WTC11 (cell line): ENCODE data around the gene ACTMAP. TPM values are rescaled to one million over a fixed set of nuclear protein-coding genes. Genes with fewer than 3 reads are reported as not detected.
A peak's percentile ranks its signal among the peaks of the same experiment; 100 is the strongest.

Experiments
- ATAC-seq: fragments of 200-7000 bp; cut with Tn5 transposase; 2 replicates; pipeline ENCODE4 v1.10.0; 2021; ENCODE audit warnings: mild to moderate bottlenecking, moderate library complexity
- CTCF ChIA-PET: fragments of 300-600 bp; sonication (Branson Sonifier 250); formaldehyde crosslinking; loops from one replicate; lab custom pipeline; 2021; ENCODE audit warnings: antibody characterized with exemption; lab: Charles Lee
- POLR2A ChIA-PET: fragments of 350-600 bp; sonication (Branson Sonifier 250); formaldehyde crosslinking; loops from one replicate; lab custom pipeline; 2021; ENCODE audit warnings: antibody characterized with exemption; lab: Charles Lee
- DNase-seq: peaks from one replicate; pipeline ENCODE4 v3.0.0; 2021; ENCODE audit warnings: low spot score
- H3K27ac Mint-ChIP-seq: 2 replicates; pipeline ENCODE4 v1.8.0; 2021; ENCODE audit warnings: mixed read lengths
- H3K27me3 Mint-ChIP-seq: 2 replicates; pipeline ENCODE4 v1.8.0; 2021; ENCODE audit warnings: low read depth, mild to moderate bottlenecking, moderate library complexity, mixed read lengths
- H3K36me3 Mint-ChIP-seq: 2 replicates; pipeline ENCODE4 v1.8.0; 2021; ENCODE audit warnings: mixed read lengths
- H3K4me1 Mint-ChIP-seq: 2 replicates; pipeline ENCODE4 v1.8.0; 2022; ENCODE audit warnings: mixed read lengths
- H3K4me3 Mint-ChIP-seq: 2 replicates; pipeline ENCODE4 v1.8.0; 2021; ENCODE audit warnings: mild to moderate bottlenecking, moderate library complexity, mixed read lengths
- H3K9me3 Mint-ChIP-seq: 2 replicates; pipeline ENCODE4 v1.8.0; 2021; ENCODE audit warnings: mixed read lengths
- ARID4B ChIP-seq: sonication (generic); formaldehyde crosslinking; IDR thresholded peaks from 2 replicates; pipeline ENCODE4 v1.8.0; 2023; ENCODE audit warnings: missing genetic modification reagents, mild to moderate bottlenecking, borderline replicate concordance
- CREM ChIP-seq: sonication (generic); formaldehyde crosslinking; IDR thresholded peaks from 2 replicates; pipeline ENCODE4 v1.8.1; 2022; ENCODE audit warnings: mild to moderate bottlenecking, missing genetic modification reagents, moderate library complexity
- E2F5 ChIP-seq: sonication (generic); formaldehyde crosslinking; IDR thresholded peaks from 2 replicates; pipeline ENCODE4 v1.8.1; 2022; ENCODE audit warnings: mild to moderate bottlenecking, moderate library complexity, missing genetic modification reagents
- ELF4 ChIP-seq: sonication (generic); formaldehyde crosslinking; IDR thresholded peaks from 2 replicates; pipeline ENCODE4 v1.8.1; 2022; ENCODE audit warnings: low read depth, mild to moderate bottlenecking, moderate library complexity, missing genetic modification reagents
- ETV6 ChIP-seq: sonication (generic); formaldehyde crosslinking; IDR thresholded peaks from 2 replicates; pipeline ENCODE4 v1.8.1; 2022; ENCODE audit warnings: mild to moderate bottlenecking, missing genetic modification reagents
- GABPB1 ChIP-seq: sonication (generic); formaldehyde crosslinking; IDR thresholded peaks from 2 replicates; pipeline ENCODE4 v1.8.1; 2023; ENCODE audit warnings: mild to moderate bottlenecking, missing genetic modification reagents
- GTF2I ChIP-seq: fragments of 250-450 bp; sonication (Bioruptor Pico); conservative IDR thresholded peaks from 2 replicates; pipeline ENCODE4 v1.4.0; 2021; ENCODE audit warnings: mild to moderate bottlenecking
- HMGXB4 ChIP-seq: sonication (generic); formaldehyde crosslinking; IDR thresholded peaks from 2 replicates; pipeline ENCODE4 v1.8.1; 2023; ENCODE audit warnings: mild to moderate bottlenecking, moderate library complexity, missing genetic modification reagents
- NFATC4 ChIP-seq: fragments of 250-450 bp; sonication (Bioruptor Pico); IDR thresholded peaks from 2 replicates; pipeline ENCODE4 v1.9.0; 2021; ENCODE audit warnings: mild to moderate bottlenecking
- NFYB ChIP-seq: sonication (generic); formaldehyde crosslinking; conservative IDR thresholded peaks from 2 replicates; pipeline ENCODE4 v1.8.0; 2022; ENCODE audit warnings: low read depth, missing genetic modification reagents
- NR3C1 ChIP-seq: sonication (generic); formaldehyde crosslinking; conservative IDR thresholded peaks from 2 replicates; pipeline ENCODE4 v1.8.1; 2023; ENCODE audit warnings: low read depth, mild to moderate bottlenecking, missing genetic modification reagents
- PREB ChIP-seq: sonication (generic); formaldehyde crosslinking; IDR thresholded peaks from 2 replicates; pipeline ENCODE4 v1.8.1; 2022; ENCODE audit warnings: mild to moderate bottlenecking, missing genetic modification reagents, moderate library complexity, borderline replicate concordance
- PRRX2 ChIP-seq: fragments of 250-450 bp; sonication (Bioruptor Pico); IDR thresholded peaks from 2 replicates; pipeline ENCODE4 v1.8.0; 2021; ENCODE audit warnings: mild to moderate bottlenecking
- SP1 ChIP-seq: sonication (generic); formaldehyde crosslinking; conservative IDR thresholded peaks from 2 replicates; pipeline ENCODE4 v1.8.1; 2022; ENCODE audit warnings: missing genetic modification reagents
- STAT6 ChIP-seq: sonication (generic); formaldehyde crosslinking; conservative IDR thresholded peaks from 2 replicates; pipeline ENCODE4 v1.8.1; 2023; ENCODE audit warnings: mild to moderate bottlenecking, low read depth, missing genetic modification reagents, moderate library complexity
- TEAD4 ChIP-seq: sonication (generic); formaldehyde crosslinking; IDR thresholded peaks from 2 replicates; pipeline ENCODE4 v1.8.0; 2022; ENCODE audit warnings: mild to moderate bottlenecking, missing genetic modification reagents
- TP53 ChIP-seq: sonication (generic); formaldehyde crosslinking; IDR thresholded peaks from 2 replicates; pipeline ENCODE4 v1.8.1; 2023; ENCODE audit warnings: mild to moderate bottlenecking, missing genetic modification reagents
- USF2 ChIP-seq: sonication (generic); formaldehyde crosslinking; IDR thresholded peaks from 2 replicates; pipeline ENCODE4 v1.8.1; 2023; ENCODE audit warnings: mild to moderate bottlenecking, missing genetic modification reagents, moderate library complexity
- ZNF138 ChIP-seq: sonication (generic); formaldehyde crosslinking; conservative IDR thresholded peaks from 2 replicates; pipeline ENCODE4 v1.8.1; 2022; ENCODE audit warnings: mild to moderate bottlenecking, moderate library complexity, missing genetic modification reagents
- ZNF263 ChIP-seq: sonication (generic); formaldehyde crosslinking; IDR thresholded peaks from 2 replicates; pipeline ENCODE4 v1.8.1; 2022; ENCODE audit warnings: low read depth, mild to moderate bottlenecking, moderate library complexity, missing genetic modification reagents
- ZNF317 ChIP-seq: sonication (generic); formaldehyde crosslinking; IDR thresholded peaks from 2 replicates; pipeline ENCODE4 v1.8.1; 2023; ENCODE audit warnings: low read depth, mild to moderate bottlenecking, moderate library complexity, missing genetic modification reagents, borderline replicate concordance
- total RNA-seq: library from RNA; stranded (reverse); gene quantifications from 3 replicates; pipeline ENCODE4 v1.2.3, GENCODE V29; 2021

Gene ACTMAP
- total RNA-seq, 1 experiment from 2014 or later, result 29.6 TPM

- ChIA-PET CTCF (interaction anchor here (0.6 to 2.2 kb wide), 14 partner anchors 14 to 731 kb away, joined by 3 to 16 read pairs (median 6); partner anchors contain the start of genes ACTMAP, EGLN2, NUMBL and RAB4B), POLR2A (interaction anchor here (0.6 to 2.2 kb wide), 14 partner anchors 11 to 251 kb away, joined by 3 to 18 read pairs (median 4); partner anchors contain the start of genes ACTMAP, BLVRB, EGLN2 and NUMBL)
- ATAC-seq, result peak; percentile 55
- Mint-ChIP-seq H3K4me3 (peak within 1 kb of the TSS; percentile 98), H3K9me3 (no peaks in the 10 kb centered on the region), H3K27ac (peak within 1 kb of the TSS; percentile 99), H3K27me3 (no peaks in the 10 kb centered on the region), H3K36me3 (peaks cover 13% of the 10 kb centered on the region)
- DNase-seq, result peak; percentile 100
- no peak for TF ChIP-seq NFYB (CRISPR knock-in tag)
- TF ChIP-seq SP1 (CRISPR knock-in tag), result peak; percentile 96
- no peak for TF ChIP-seq TP53 (CRISPR knock-in tag)
- no peak for TF ChIP-seq TEAD4
- TF ChIP-seq ARID4B (CRISPR knock-in tag), result peak; percentile 55; the same call in 1 of the 2 replicates
- 0 out of 2 replicates have a peak, but pooled peaks have one; percentile 57 for TF ChIP-seq E2F5
- no peak for TF ChIP-seq NFATC4
- no peak for TF ChIP-seq PRRX2 (CRISPR knock-in tag)
- TF ChIP-seq USF2, result no peak
- TF ChIP-seq GABPB1 (CRISPR knock-in tag), result peak; percentile 37; the same call in 1 of the 2 replicates
- TF ChIP-seq CREM (CRISPR knock-in tag), result peak; percentile 75; the same call in 1 of the 2 replicates
- TF ChIP-seq, all 79 proteins: peak for 5
- H3K4me1 Mint-ChIP-seq, result peaks cover 33% of the 10 kb centered on the region
These were observed 33.6 kb downstream of the ACTMAP start, which contains the start of the genes COQ8B and ITPKC for GRCh38 chr19:40716482-40717324. Gene COQ8B, minus strand, starts transcription at chr19:40716886. Its CDS starts 2,254 bp downstream, at chr19:40714632. Gene ITPKC, plus strand, starts transcription at chr19:40717112. Its CDS starts 24 bp downstream, at chr19:40717136.

GRCh38 chr19:40716031-40716481 lies 34.2 kb downstream of the ACTMAP start:
- H3K4me3 Mint-ChIP-seq, result peak overlapping the region; percentile 98
- DNase-seq, result no peak
- H3K4me1 Mint-ChIP-seq, result peaks cover 33% of the 10 kb centered on the region
- no peaks in the 10 kb centered on the region for H3K9me3 Mint-ChIP-seq
- peak overlapping the region; percentile 99 for H3K27ac Mint-ChIP-seq
- H3K27me3 Mint-ChIP-seq, result no peaks in the 10 kb centered on the region
- CTCF ChIA-PET, result interaction anchor here (0.6 to 2.2 kb wide), 9 partner anchors 14 to 427 kb away, joined by 3 to 16 read pairs (median 7); partner anchors contain the start of genes NUMBL and RAB4B
- ATAC-seq, result no peak
- POLR2A ChIA-PET, result interaction anchor here (1.4 to 2.2 kb wide), 5 partner anchors 26 to 250 kb away, joined by 4 to 18 read pairs (median 7); partner anchors contain the start of genes ACTMAP, BLVRB, EGLN2 and RAB4B
- H3K36me3 Mint-ChIP-seq, result peaks cover 19% of the 10 kb centered on the region
- TF ChIP-seq PREB (CRISPR knock-in tag) (no peak), ZNF317 (CRISPR knock-in tag) (no peak), NR3C1 (CRISPR knock-in tag) (no peak), ZNF263 (CRISPR knock-in tag) (no peak), ZNF138 (CRISPR knock-in tag) (no peak), ETV6 (CRISPR knock-in tag) (no peak), GTF2I (no peak), STAT6 (CRISPR knock-in tag) (no peak), HMGXB4 (CRISPR knock-in tag) (no peak), ELF4 (CRISPR knock-in tag) (no peak)
